NK-92 treated with Interleukin-12 subunit alpha and Interleukin-12 subunit beta, amount 100 ng/mL, for 24 hours (cell line): ENCODE results near the gene TECPR1.

Experiments used
- DNase-seq: peaks from one replicate; lab custom pipeline; 2025; lab: John Stamatoyannopoulos, UW

Gene TECPR1

DNA sequence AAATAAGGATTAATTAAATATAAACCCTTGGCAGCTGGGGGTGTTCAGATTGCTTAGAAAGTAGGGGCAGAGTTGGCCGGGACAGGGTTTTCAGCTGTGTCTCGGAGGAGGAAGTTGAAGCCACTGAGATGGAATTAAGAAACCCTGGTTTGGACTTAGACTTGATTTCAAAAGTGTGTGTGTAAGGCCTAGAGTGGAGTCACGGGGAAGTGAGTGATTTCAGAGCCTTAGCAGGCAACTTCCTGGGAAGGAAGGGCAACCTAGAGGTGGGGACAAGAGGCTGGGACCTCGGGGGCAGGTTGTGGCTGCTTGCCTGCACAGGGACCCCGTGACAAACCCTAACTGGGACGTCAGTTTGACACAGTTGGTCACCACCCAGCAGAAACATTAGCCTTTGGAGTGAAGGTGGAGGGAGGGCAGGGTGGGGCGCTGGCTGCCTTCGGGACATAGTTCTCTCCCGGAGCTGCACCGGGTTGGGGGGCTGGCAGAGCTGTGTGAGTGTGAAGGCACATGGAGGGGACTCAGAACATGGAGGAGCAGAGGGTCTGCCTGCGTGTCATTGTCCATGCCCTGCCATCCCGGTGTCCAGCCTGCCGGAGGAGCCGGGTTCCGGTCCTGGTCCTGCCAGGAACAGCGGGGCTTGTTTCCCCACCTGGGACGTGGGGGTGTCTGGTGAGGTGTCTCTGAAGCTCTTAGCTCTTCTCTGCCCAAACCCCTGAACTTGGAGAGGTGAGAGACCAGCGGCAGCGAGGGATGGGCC, 31.3 kb upstream of the TECPR1 start:
- no peak for DNase-seq

DNA sequence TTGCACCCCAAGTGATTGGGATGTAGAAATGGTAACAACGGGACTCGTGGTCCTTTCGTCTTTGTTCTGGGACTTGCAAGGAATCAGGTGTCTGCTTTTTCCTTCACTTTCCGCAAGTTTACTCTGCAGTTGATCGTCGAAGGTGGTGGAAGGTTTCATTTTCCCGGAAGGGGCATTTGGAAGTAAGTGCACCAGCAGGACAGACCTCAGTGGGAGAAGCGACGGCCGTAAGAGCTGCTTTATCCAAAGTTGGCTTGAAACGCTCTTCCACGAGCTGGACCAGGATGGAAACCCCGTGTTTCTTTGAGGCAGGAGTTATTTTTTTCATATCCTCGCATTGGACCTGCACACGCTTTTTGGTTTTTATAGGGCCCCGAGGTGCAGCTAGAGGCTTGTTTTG, 30.7 kb upstream of the TECPR1 start:
- no peak for DNase-seq

DNA sequence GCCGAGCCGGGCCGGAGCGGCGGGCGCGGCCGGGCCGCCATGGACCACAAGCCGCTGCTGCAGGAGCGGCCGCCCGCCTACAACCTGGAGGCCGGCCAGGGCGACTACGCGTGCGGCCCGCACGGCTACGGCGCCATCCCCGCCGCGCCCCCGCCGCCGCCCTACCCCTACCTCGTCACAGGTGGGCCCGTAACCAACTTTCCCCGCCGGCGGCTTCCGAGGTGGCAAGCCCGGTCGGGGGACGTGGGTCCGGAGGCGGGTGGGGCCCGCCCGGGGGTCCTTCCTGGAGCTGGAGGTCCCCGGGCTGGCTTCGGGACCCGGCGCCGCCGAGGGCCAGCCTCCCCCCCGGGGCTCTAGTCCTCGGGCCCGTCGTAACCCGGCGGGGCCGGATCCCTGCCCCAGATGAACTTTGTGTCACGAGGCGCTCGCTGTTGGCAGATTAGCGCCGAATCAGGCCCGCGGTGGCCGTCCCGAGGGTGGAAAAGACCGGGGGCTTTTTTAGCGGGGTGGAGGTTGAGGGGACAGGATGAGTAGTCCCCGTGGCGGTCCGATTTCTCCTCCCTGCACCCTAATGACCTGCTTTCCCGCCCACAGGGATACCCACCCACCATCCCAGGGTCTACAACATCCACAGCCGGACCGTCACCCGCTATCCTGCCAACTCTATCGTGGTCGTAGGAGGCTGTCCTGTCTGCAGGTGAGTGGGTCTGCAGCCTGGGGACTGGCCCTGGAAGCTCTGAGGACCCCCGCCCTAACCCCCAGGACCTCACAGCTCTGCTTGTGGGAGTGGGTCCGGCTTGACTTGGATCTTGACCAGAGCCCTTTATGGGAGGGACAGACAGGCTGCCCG, 29.9 kb upstream of the TECPR1 start:
- DNase-seq: no peak

DNA sequence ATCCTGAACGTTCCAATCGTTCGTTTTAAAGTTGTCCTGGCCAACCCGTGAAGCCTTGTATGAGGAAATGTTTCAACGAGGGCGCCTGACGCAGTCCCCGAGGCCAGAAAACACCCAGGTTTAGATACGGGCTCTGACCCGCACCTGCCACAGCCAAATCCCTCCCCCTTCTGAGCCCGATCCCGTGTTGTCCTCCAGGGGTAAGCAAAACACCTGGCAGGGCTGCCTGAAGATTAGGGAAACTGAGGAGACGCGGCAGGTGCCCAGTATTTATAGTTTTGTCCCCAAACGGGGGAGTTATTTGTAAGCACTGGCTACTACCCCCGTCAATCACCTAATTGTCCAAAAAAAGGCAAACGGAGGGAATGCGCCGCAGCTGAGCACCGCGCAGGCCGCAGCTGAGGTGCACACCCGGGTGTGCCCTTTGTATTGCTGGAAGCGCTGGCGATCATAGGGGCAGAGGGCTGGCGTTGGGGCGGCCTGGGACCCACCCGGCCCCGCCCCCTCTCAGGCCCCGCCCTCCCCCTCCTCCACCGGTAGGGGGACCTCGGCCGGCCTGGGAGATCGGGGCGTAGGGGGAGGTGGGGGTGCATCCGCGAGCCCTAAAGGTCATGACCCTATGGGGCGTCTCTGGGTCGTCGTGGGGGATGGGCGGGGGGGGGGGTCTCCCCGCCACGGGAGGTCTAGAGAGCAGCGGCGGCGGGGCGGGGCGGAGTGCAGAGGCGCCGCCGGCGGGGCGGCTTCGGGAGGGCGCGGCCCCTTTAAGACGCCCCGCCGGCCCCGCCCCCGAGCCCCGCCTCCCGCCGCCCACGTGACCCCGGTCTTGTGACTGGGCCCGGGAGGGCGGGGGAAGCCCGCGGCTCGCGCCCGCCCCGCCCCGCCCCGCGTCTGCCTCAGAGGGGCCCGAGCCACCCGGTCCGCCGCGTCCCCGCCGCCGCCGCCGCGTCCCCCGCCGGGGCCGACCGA, 29.0 kb upstream of the TECPR1 start, which contains the start of gene BRI3:
BRI3 (plus strand) TSS at position 896 of the 966 bp plus-strand sequence. CDS start 110 bp downstream, outside the sequence.
- peak; percentile 90 for DNase-seq

DNA sequence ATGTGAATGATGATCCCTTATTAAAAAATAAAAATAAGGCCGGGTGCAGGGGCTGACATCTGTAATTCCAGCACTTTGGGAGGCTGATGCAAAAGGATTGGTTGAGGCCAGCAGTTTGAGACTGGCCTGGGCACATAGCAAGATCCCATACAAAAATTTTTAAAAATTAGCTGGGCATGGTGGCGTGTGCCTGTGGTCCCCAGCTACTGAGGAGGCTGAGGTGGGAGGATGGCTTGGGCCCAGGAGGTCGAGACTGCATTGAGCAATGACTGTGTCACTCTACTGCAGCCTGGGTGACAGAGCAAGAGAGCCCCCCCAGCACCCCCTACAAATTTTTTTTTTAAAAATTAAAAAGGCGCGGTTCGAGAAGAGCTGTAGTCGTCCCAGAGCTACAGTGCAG, 28.3 kb upstream of the TECPR1 start:
- DNase-seq: no peak

DNA sequence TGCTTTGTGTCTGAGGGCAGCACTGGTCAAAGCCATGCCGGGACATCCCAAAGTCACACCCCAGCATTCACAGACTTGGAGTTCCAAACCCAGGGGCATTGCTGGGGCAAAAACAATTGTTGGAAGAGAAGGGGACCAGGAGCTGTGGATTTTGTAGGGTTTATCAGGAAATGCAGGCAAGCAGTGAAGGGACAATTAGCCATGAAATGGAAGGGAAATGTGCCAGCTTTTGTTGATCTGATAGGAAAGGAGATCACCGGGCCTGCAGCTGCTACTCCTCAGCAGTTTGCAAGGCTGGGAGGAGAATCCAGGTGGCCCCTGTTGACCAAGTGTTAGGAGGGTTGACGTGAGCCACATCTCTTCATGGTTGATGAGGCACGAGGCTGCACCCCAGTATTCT, 26.9 kb upstream of the TECPR1 start:
- no peak for DNase-seq

DNA sequence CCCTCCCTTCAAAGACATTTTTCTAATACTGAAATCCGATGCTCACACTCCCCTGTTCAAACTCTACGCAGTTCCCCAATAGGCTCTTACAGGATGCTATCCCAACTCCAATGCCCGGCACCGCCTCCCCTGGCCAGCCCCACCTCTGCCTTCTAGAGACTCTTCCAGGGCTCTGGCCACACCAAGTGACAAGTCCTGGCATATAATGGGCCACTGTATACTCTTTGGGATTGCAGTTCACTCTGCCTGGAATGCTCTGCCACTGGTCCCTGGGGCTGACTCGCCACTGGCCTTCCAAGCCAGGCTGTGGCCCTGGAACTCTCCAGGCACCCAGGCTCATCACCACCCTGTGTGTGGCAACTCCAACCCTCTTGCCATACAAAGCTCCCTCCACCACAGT, 26.4 kb upstream of the TECPR1 start:
- DNase-seq: no peak

DNA sequence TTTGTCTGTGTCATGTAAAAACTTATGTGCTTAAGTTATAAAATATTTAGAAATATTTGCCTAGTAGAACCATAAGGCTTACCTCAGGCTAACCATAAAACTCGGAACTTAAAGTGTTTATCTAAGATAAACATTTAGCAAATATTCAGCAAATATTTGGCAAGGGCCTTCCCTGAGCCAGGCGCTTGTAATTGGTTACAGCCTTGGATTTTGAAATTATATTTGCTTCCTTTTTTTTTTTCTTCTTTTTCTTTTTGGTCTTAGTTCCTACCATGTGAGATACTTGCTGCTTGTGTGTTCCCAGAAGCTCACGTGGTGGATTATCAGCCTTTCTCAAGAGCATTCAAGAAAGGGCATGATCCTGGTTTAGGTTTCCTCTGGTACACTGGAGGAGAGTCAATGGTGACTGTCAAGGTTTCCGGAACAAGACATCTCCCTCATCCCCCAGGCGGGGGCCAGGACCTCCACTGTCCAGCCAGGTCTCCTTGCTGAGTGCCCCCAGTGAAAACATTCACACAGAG, 24.3 kb upstream of the TECPR1 start:
- DNase-seq: no peak

DNA sequence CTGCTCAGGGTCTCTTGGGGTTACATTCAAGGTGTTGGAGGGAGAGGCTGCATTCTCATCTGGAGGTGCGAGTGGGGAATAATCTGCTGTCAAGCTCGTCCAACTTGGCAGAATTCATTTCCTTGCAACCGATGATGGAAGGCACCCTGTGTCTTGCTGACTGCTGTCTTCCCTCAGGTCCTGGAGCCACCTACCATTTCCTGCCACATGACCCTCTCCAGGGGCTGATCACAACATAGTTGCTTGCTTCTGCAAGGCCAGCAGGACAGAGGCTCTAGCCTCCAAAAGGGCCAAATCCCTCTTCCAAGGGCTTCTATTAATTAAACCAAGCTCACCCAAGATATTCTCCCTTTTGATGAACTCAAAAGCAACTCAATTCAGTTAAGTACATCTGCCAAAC, 15.3 kb upstream of the TECPR1 start:
- DNase-seq: no peak

DNA sequence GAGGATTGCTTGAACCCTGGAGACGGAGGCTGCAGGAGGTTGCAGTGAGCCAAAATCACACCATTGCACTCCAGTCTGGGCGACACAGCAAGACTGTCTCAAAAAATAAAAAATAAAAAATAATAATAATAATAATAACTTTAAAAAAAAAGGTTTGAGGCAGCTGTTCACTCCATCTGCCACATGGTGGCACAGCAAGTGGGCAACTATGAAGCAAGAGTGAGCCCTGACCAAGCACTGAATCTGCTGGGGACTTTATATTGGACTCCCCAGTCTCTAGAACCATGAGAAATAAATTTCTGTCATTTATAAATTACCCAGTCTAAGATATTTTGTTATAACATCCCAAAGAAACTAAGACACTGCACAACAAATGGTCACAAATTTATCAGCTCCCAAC, 14.8 kb upstream of the TECPR1 start:
- no peak for DNase-seq

DNA sequence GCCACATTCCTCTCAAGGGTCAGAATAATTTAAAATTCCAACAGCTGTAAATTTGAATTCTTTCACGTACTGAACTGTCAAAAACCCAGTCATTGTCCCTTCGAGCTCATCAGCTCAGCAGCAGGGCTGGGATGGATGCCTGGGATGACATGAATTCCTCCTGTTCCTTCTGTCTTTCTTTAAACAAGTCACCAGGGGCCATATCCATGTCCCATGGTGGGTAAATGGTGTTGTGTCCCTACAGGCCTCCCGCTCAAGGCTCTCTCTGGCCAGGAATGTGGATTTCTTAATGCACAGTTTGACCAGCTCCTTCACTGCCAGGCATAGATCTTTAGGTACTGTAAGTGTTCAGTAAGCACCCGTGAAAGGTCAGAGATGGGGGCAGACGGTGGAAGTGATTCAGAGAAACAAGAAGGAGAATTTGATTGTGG, 13.8 kb upstream of the TECPR1 start:
- DNase-seq: no peak

DNA sequence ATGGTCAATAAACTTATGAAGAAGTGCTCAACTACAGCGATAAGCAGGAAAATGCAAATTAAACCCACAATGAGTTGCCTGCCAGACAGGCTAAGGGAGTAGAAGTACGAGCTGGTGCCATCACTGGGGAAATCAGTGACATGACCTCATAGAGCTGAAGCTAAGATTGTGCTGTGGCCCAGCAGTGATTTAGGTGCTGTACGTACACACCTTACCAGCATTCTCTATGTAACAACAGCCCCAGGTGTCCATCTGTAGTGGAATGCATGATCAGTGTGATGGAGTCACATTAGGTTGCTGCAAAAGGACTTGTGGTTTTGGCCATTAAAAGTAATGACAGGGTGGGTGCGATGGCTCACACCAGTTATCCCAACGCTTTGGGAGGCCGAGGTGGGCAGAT, 5.7 kb upstream of the TECPR1 start:
- DNase-seq: no peak

DNA sequence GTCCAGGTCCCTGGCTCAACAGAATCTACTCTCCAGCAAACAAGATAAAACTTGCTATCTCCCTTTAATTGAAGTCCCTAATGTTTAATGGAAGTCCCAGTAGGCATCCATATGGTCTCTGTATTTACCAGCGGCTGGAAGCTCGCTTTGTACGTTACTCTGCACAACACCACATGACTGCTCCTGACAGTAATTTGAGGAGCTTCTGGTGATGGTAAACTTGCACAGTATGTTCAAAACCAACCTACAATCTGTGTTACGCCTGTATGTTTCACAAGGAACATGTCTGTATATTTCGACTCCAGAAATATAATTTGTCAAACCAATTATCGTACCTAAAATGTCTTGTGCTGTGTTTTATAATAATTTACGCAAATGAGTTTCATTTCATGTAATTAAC, 4.4 kb upstream of the TECPR1 start:
- no peak for DNase-seq

DNA sequence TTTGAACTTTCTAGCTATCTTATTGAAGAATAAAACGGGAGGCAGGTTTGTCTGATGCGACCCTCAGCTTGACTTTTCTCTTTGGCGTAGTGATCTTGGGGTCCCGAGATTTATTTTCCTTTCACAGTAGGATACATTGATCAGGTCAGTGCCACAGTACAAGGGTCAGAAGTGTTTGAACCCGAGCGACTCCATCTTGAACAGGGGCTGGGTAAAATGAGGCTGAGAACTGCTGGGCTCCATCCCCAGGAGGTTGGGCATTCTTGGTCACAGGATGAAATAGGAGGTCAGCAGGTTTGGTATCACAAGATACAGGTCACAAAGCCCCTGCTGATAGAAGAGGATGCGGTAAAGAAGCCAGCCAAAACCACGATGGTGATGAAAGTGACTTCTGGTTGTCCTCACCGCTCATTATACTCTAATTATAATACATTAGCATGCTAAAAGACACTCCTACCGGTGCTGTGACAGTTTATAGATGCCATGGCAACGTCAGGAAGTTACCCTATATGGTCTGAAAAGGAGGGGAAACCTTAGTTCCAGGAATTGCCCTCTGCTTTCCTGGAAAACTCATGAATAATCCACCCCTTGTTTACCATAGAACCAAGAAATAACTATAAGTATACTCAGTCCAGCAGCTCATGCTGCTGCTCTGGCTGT, 3.0 kb upstream of the TECPR1 start:
- peak; percentile 40 for DNase-seq

DNA sequence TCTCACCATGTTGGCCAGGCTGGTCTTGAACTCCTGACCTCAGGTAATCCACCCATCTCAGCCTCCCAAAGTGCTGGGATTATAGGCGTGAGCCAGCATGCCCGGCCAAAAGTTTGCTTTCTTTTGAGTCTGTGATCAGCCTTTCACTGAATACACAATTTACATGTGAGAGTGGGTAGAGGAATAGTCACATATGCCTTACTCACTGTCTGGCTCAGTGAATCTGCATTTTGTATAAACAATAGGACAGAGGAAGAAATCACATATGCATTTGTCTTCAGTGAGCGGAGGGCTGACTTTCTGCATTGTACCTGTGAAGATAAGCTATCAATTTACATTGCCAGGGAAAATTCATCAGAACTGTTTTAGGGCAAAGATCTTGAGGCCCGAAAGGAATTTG, 2.5 kb upstream of the TECPR1 start:
- DNase-seq: no peak

DNA sequence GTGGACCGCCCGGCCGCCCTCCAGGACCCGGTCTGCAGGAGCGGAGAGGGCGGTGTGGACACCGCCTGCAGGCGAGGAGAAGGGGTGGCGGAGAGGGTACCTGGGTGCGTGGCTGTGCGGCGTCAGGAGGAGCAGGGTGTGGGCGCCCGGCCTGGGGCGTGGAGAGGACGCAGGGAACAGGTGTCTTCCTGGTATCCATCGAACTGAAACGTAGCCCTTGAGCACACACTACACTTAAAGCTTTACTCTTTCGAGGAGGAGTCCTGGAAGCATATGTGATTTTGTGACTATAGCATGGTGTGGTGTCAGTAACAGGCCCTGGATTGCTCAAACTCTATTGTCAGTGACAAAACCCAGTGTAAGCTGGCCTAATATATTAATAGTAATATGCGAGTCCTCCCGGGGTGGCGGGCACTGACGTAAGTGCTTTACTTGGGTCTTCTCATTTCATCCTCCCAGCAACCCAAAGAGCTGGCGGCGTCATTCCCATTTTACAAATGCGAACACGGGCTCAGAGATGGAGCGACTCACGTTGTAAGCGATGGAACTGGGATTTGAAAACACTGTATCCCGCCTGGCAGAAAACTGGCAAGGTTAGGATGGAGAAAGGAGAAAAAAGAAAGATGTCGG, 508 bp upstream of the TECPR1 start:
- DNase-seq: no peak

DNA sequence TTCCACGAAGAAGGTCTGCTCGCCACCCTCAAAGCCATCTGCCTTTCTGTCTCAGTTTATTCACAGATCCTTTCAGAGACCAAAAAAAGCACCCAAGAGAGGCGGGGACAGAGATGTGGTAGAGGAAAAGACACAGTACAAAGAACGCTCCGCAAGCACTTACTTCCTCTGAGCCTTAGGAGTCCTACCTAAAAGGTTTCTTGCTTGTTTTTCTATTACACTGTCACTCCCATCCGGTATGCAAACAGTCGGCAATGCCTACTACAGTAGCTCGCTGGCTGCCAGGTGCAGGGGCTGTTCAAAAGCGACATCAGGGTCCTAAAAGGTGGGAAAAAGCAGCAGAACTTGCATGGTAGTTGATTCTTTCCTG, 816 bp downstream of the TECPR1 start:
- DNase-seq: no peak

DNA sequence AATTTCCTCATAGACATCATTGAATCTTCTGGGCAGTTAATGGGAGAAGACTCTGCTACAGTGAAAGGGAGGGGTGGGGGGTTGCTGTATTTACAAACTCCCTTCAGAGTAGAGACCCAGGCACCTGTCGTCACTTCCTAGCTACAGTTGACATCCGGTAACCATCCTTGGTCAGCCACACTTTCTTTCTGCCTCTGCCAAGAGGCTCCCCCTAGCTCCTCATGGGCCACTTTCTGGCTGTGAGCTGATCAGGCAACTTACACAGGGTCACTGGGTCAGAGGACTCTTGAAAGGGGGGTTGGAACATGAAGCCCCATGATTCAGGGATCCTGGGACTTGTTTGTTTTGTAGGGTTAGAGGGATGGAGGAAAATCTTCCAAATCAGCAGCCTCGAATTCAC, 1.2 kb downstream of the TECPR1 start:
- DNase-seq: no peak

DNA sequence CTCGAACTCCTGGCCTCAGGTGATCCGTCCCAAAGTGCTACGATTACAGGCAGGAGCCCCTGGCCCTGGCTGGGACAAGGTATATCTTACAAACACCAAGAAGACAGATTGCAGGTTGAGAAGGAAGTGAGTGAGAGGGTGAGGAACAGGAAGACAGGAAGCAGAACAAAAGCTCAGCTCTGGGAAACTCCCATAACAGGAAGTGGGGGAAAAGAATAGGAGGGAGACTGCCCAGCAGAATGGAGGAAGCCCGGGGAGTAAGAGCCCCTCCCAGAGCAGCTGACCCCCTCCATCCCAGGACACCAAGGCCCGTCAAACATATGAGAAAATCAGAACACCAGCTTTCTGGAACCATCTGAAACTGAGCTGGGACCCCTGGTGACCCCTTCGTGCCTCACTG, 2.9 kb downstream of the TECPR1 start:
- no peak for DNase-seq

DNA sequence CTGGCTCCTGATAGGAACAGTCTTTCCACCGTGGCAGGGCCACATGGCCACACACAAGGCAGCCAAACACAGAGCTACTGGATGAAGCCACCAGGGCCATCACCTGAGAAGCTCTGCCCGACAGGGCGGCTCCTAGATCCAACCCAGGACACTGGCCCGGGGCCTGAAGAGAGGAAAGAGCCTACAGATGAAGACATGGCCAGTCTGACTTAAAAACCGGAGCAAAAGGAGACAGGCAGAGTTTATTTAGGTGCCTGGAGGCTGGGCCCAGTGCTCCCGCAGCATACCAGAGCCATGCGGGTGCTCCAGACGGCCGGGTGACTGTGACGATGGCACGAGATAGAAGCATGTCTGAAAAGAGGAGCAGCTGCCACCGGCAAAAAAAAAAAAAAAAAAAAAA, 3.9 kb downstream of the TECPR1 start:
- no peak for DNase-seq

DNA sequence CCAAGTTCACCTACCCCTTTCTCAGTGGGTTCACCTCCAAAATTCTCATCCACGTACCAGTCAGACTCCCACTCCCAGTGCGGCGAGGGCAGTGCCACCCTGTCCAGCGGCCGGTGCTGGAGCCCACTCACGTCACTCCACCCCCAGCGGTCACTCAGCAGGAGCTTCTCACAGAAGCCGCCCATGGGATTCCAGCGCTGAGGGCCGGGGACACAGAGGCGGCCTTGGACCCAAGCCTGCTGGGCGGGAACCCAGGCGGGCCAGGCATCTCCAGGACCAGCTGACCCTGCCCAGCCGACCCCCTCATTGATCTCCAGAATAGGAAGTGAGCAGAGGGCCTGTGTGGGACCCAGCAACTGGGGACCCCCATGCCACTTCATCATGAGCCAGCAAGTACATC, 7.2 kb downstream of the TECPR1 start:
- DNase-seq: no peak
